GM23248 (cell line): ENCODE measurements around the gene SAMSN1. TPM values are rescaled to one million over a fixed set of nuclear protein-coding genes. Genes with fewer than 3 reads are reported as not detected.
"Not testable (repeated sequence)": the region's sequence is repeated elsewhere in the genome, so short reads cannot be mapped to it uniquely, and the experiment has no call there.

Experiments used
- DNase-seq: peaks from one replicate; pipeline ENCODE4 v3.0.0-alpha.2; 2015
- H2AFZ ChIP-seq: fragments of 200-600 bp; sonication (generic); 2 replicates; pipeline ENCODE4 v1.6.1; 2016; ENCODE audit warnings: antibody characterized with exemption
- H3F3A ChIP-seq: fragments of 200-600 bp; sonication (generic); 2 replicates; pipeline ENCODE4 v1.6.1; 2016; ENCODE audit warnings: mild to moderate bottlenecking, antibody characterized with exemption, mixed run types; ENCODE audit not compliant: insufficient read depth
- H3K27ac ChIP-seq: fragments of 200-600 bp; sonication (generic); 2 replicates; pipeline ENCODE4 v1.5.1; 2016; ENCODE audit warnings: mild to moderate bottlenecking
- H3K27me3 ChIP-seq: fragments of 200-600 bp; sonication (generic); replicated peaks from 2 replicates; pipeline ENCODE4 v1.6.1; 2016; ENCODE audit warnings: mild to moderate bottlenecking; ENCODE audit not compliant: insufficient read depth
- H3K36me3 ChIP-seq: fragments of 200-600 bp; sonication (generic); 2 replicates; pipeline ENCODE4 v1.6.1; 2016; ENCODE audit warnings: low read depth, mild to moderate bottlenecking
- H3K4me1 ChIP-seq: fragments of 200-600 bp; sonication (generic); 2 replicates; pipeline ENCODE4 v1.6.1; 2016; ENCODE audit warnings: mild to moderate bottlenecking; ENCODE audit not compliant: insufficient read depth
- H3K4me2 ChIP-seq: fragments of 200-600 bp; sonication (generic); one replicate; pipeline ENCODE4 v1.6.1; 2016; ENCODE audit warnings: mild to moderate bottlenecking; ENCODE audit not compliant: unreplicated experiment
- H3K4me3 ChIP-seq: fragments of 200-600 bp; sonication (generic); 2 replicates; pipeline ENCODE4 v1.5.1; 2016; ENCODE audit warnings: mild to moderate bottlenecking
- H3K79me2 ChIP-seq: fragments of 200-600 bp; sonication (generic); 2 replicates; pipeline ENCODE4 v1.6.1; 2016; ENCODE audit warnings: mild to moderate bottlenecking; ENCODE audit not compliant: insufficient read depth
- H3K9ac ChIP-seq: fragments of 200-600 bp; sonication (generic); 2 replicates; pipeline ENCODE4 v1.6.1; 2016; ENCODE audit warnings: mild to moderate bottlenecking
- H3K9me2 ChIP-seq: fragments of 200-600 bp; sonication (generic); 2 replicates; pipeline ENCODE4 v1.6.1; 2016; ENCODE audit warnings: mixed run types, mild to moderate bottlenecking, moderate library complexity; ENCODE audit not compliant: insufficient read depth
- H3K9me3 ChIP-seq: fragments of 200-600 bp; sonication (generic); one replicate; pipeline ENCODE4 v1.6.1; 2017; ENCODE audit warnings: low read depth
- H4K20me1 ChIP-seq: fragments of 200-600 bp; sonication (generic); 2 replicates; pipeline ENCODE4 v1.6.0; 2016; ENCODE audit not compliant: insufficient read depth
- EZH2 ChIP-seq: fragments of 200-600 bp; sonication (generic); IDR thresholded peaks from 2 replicates; pipeline ENCODE4 v1.6.1; 2018; ENCODE audit warnings: antibody characterized with exemption, mild to moderate bottlenecking; ENCODE audit not compliant: insufficient read depth, poor library complexity, severe bottlenecking
- EZH2phosphoT487 ChIP-seq: fragments of 200-600 bp; sonication (generic); IDR thresholded peaks from 2 replicates; pipeline ENCODE4 v1.6.1; 2018; ENCODE audit warnings: antibody characterized with exemption, moderate library complexity, mild to moderate bottlenecking, low read depth; ENCODE audit not compliant: insufficient read depth
- WGBS, 2 experiments: methylation state at CpG; one replicate each; pipeline ENCODE4 v1.1.6; 2015 to 2017; ENCODE audit warnings: low lambda C conversion rate in 2 of 2, low coverage in 1 of 2; ENCODE audit errors: missing lambda C conversion rate in 2 of 2; 5-methylcytosine and 5-hydroxymethylcytosine counted together
- in situ Hi-C: fragments of 300-500 bp; cut with MboI; formaldehyde crosslinking; loops from 2 replicates; pipeline ENCODE4 v1.15.0; 2020
- polyA plus RNA-seq: library from polyadenylated mRNA; unstranded; fragments of >200 nt; fragmentation: Nextera tagmentation; extraction: Ambion mirVana; gene quantifications from 2 replicates; pipeline ENCODE4 v1.2.1, GENCODE V29; 2016
- total RNA-seq: library from RNA; depleted of rRNA; stranded (reverse); fragments of >200 nt; shearing (Covaris generic); gene quantifications from 2 replicates; pipeline ENCODE4 v1.2.3, GENCODE V29; 2014

Gene SAMSN1
- total and polyA plus RNA-seq, 2 experiments from 2014 or later: not detected

DNA sequence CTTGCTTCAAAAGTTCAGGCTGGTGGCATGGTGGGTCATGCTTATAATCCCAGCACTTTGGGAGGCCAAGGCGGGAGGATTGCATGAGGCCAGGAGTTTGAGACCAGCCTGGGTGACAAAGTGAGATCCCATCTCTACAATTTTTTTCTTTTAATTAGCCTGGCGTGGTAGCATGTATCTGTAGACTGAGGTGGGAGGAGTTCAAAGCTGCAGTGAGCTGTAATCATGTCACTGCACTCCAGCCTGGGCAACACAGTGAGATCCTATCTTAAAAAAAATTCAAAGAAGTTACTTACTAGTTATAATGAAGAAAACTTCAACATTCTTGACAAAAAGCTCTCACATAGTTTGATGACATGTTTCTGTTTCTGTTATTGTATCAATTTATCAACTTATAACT lies 45.2 kb downstream of the SAMSN1 start:
- no peaks in the 10 kb centered on the region for H3K9me3 ChIP-seq
- H3F3A ChIP-seq: no peaks in the 10 kb centered on the region
- H3K9me2 ChIP-seq: 0 out of 2 replicates have a peak, but pooled peaks cover 3% of the 10 kb centered on the region
- no peak overlapping the region for H2AFZ ChIP-seq
- no peaks in the 10 kb centered on the region; the same call in 1 of the 2 replicates for H3K27me3 ChIP-seq
- no peaks in the 10 kb centered on the region for H3K36me3 ChIP-seq
- TF ChIP-seq EZH2phosphoT487 (no peak), EZH2 (no peak)
- H3K4me2 ChIP-seq: no peak overlapping the region
- H4K20me1 ChIP-seq: no peaks in the 10 kb centered on the region
- no peak overlapping the region for H3K9ac ChIP-seq
- in situ Hi-C loops: no loop called here
- no peaks in the 10 kb centered on the region for H3K4me1 ChIP-seq
- H3K4me3 ChIP-seq: no peak overlapping the region
- DNase-seq: no peak
- H3K79me2 ChIP-seq: no peaks in the 10 kb centered on the region
- H3K27ac ChIP-seq: no peak overlapping the region
- 28 to 30% methylated on average over 2 of the region's 2 CpGs for WGBS, 2 experiments

DNA sequence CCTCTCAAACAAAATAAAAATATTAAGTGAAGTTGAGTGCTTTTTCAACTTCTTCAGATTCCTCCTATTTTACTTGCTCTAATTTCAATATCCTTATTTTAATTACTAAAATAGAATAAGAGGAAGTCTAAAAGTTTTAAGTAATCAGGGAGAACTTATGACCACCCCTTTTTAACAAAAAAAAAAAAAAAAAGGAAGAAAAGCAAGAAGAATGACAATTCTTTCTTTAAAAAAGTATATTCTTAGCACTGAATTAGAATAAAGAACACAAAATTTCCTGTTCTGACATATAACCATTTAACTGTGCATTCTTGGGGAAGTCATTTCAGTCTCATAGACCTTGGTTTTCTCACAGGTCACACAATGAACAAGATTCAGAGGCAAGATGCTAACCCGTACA lies 46.8 kb downstream of the SAMSN1 start:
- TF ChIP-seq EZH2phosphoT487 (no peak), EZH2 (no peak)
- H3K27ac ChIP-seq: no peak overlapping the region
- no peaks in the 10 kb centered on the region for H3K79me2 ChIP-seq
- H3K9me2 ChIP-seq: 0 out of 2 replicates have a peak, but pooled peaks cover 3% of the 10 kb centered on the region
- DNase-seq: no peak
- H3K4me2 ChIP-seq: no peak overlapping the region
- WGBS, 2 experiments: 0 to 4% methylated on average over 1 of the region's 1 CpG
- H3K4me1 ChIP-seq: no peaks in the 10 kb centered on the region
- no peaks in the 10 kb centered on the region; the same call in 1 of the 2 replicates for H3K27me3 ChIP-seq
- H3F3A ChIP-seq: no peaks in the 10 kb centered on the region
- in situ Hi-C loops: no loop called here
- no peak overlapping the region for H3K9ac ChIP-seq
- H3K4me3 ChIP-seq: no peak overlapping the region
- H3K36me3 ChIP-seq: no peaks in the 10 kb centered on the region
- H3K9me3 ChIP-seq: no peaks in the 10 kb centered on the region
- no peak overlapping the region for H2AFZ ChIP-seq
- no peaks in the 10 kb centered on the region for H4K20me1 ChIP-seq

DNA sequence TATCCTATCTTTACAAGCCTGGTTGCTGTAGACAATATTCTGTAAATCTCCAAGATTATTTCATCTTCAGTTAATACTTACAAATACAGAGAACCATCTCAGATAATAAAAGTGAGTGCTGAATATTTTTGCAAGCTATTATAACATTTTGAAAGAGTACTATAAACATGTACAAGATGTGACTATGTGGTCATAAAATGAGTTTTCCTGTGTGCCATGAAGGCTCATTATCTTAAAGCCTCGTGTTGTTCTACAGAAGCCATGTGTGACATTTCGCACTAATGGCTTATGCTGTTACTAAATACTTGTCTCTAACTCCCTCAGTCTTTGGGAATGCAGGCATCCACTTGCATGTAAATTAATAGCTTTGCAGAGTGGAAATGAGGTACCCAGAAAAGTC lies 48.3 kb downstream of the SAMSN1 start:
- in situ Hi-C loops: no loop called here

DNA sequence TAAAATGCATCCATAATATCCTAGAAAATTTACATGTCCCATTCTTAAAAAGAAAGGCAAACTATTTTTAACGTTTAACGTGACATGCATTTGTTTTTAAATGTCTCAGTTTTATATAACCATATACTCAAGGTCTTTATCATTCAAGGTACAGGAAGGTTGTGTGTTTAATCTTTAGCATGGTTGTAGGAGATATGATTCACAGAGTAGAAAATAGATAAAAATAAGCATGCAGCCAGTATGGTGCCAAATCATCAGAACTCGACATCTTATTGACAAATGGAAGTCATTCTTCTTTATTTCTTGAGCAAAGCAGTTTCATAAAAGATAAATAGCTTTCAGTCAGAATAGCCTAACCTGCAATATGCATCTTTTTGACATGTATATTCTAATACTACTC lies 51.0 kb downstream of the SAMSN1 start:
- Histone ChIP-seq H4K20me1 (no peaks in the 10 kb centered on the region), H2AFZ (no peak overlapping the region), H3F3A (no peaks in the 10 kb centered on the region), H3K9me2 (no peaks in the 10 kb centered on the region), H3K27ac (no peak overlapping the region), H3K27me3 (no peaks in the 10 kb centered on the region; the same call in 1 of the 2 replicates), H3K9me3 (no peaks in the 10 kb centered on the region), H3K4me1 (no peaks in the 10 kb centered on the region), H3K79me2 (no peaks in the 10 kb centered on the region), H3K9ac (no peak overlapping the region), H3K4me2 (no peak overlapping the region), H3K36me3 (no peaks in the 10 kb centered on the region), H3K4me3 (no peak overlapping the region)
- in situ Hi-C loops: no loop called here
- TF ChIP-seq EZH2phosphoT487 (no peak), EZH2 (no peak)
- DNase-seq: no peak
- WGBS, 2 experiments: 49 to 52% methylated on average over 3 of the region's 3 CpGs

More for the DNA sequence above, 48.3 kb downstream of the SAMSN1 start:
- Histone ChIP-seq H3K4me3 (no peak overlapping the region), H4K20me1 (no peaks in the 10 kb centered on the region), H3F3A (no peaks in the 10 kb centered on the region), H3K4me1 (no peaks in the 10 kb centered on the region), H2AFZ (no peak overlapping the region), H3K4me2 (no peak overlapping the region), H3K9ac (no peak overlapping the region), H3K9me3 (no peaks in the 10 kb centered on the region), H3K36me3 (no peaks in the 10 kb centered on the region), H3K27me3 (no peaks in the 10 kb centered on the region; the same call in 1 of the 2 replicates), H3K27ac (no peak overlapping the region), H3K79me2 (no peaks in the 10 kb centered on the region), H3K9me2 (no peaks in the 10 kb centered on the region)
- TF ChIP-seq EZH2phosphoT487 (no peak), EZH2 (no peak)
- WGBS, 2 experiments: 33 to 39% methylated on average over 2 of the region's 2 CpGs
- DNase-seq: no peak

DNA sequence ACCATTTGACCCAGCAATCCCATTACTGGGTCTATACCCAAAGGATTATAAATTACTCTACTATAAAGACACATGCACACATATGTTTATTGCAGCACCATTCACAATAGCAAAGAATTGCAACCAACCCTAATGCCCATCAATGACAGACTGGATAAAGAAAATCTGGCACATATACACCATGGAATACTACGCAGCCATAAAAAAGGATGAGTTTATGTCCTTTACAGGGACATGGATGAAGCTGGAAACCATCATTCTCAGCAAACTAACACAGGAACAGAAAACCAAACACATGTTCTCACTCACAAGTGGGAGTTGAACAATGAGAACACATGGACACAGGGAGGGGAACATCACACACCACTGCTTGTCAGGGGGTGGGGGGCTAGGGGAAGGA lies 51.9 kb downstream of the SAMSN1 start:
- H3K27me3 ChIP-seq, H3K4me1 ChIP-seq, DNase-seq, H3K4me3 ChIP-seq, H3K79me2 ChIP-seq, H3K36me3 ChIP-seq, in situ Hi-C loops, H4K20me1 ChIP-seq, H3K9ac ChIP-seq, H3K4me2 ChIP-seq, H3K27ac ChIP-seq, H2AFZ ChIP-seq, H3K9me3 ChIP-seq, H3K9me2 ChIP-seq, H3F3A ChIP-seq: not testable (repeated sequence)
- 52 to 64% methylated on average over 1 of the region's 1 CpG for WGBS, 2 experiments
